ENCODE data around the gene IL20. TPM values are rescaled to one million over a fixed set of nuclear protein-coding genes. Genes with fewer than 3 reads are reported as not detected.

The IL20 gene
- total RNA-seq, 1 experiment from 2014 or later, result not detected

GRCh38 chr1:206905295-206906164 is 40.1 kb downstream of the IL20 start:
- CTCF ChIA-PET, result interaction anchor here (0.9 kb wide), 1 partner anchor 96 kb away, joined by 4 read pairs; no protein-coding TSS in a partner anchor
- H3K36me3 Mint-ChIP-seq (ENCODE audit: insufficient read depth, unreplicated experiment), result no peaks in the 10 kb centered on the region

GRCh38 chr1:206907304-206907991 is 42.0 kb downstream of the IL20 start:
- Mint-ChIP-seq H3K36me3 (ENCODE audit: insufficient read depth, unreplicated experiment) (no peaks in the 10 kb centered on the region), H3K4me3 (ENCODE audit: unreplicated experiment) (no peak overlapping the region), H3K27me3 (ENCODE audit: insufficient read depth, unreplicated experiment) (peaks cover 25% of the 10 kb centered on the region), H3K27ac (ENCODE audit: unreplicated experiment) (no peak overlapping the region), H3K4me1 (ENCODE audit: low read depth, unreplicated experiment) (peaks cover 12% of the 10 kb centered on the region), H3K9me3 (ENCODE audit: unreplicated experiment) (no peaks in the 10 kb centered on the region)
- ChIA-PET CTCF (no interaction called here), POLR2A (no interaction called here)
- peaks cover 2% of the 10 kb centered on the region for H3K27me3 ChIP-seq (replicated peaks; ENCODE audit: control insufficient read depth, insufficient read depth, low read length)
- BruUV-seq (replicated peaks), result no TSS peak
- peak in 1 of 2 experiments; percentile 49 for DNase-seq
- intact Hi-C loops (cut with micrococcal nuclease; ENCODE audit: unreplicated experiment), result no loop called here
- 0 out of 2 replicates have a peak, but pooled peaks cover 3% of the 10 kb centered on the region for H3K4me1 ChIP-seq
- H3K9me3 ChIP-seq, result no peaks in the 10 kb centered on the region
- peak in 1 of 2 experiments; percentile 34 for TF ChIP-seq CTCF (IDR thresholded peaks at IDR 0.05; ENCODE audit: insufficient read depth in 1 of 2, low read depth in 1 of 2, low read length in 1 of 2, severe bottlenecking in 1 of 2, unreplicated experiment in 1 of 2)
- no peak overlapping the region for H3K4me3 ChIP-seq (ENCODE audit: low read depth, low read length)
- H3K36me3 ChIP-seq (ENCODE audit: control insufficient read depth, insufficient read depth, low read length), result no peaks in the 10 kb centered on the region

More at GRCh38 chr1:206905295-206906164, 40.1 kb downstream of the IL20 start:
- POLR2A ChIA-PET, result no interaction called here
- H3K4me1 ChIP-seq, result 0 out of 2 replicates have a peak, but pooled peaks cover 3% of the 10 kb centered on the region
- Mint-ChIP-seq H3K4me1 (ENCODE audit: low read depth, unreplicated experiment) (peaks cover 12% of the 10 kb centered on the region), H3K27me3 (ENCODE audit: insufficient read depth, unreplicated experiment) (peaks cover 25% of the 10 kb centered on the region), H3K9me3 (ENCODE audit: unreplicated experiment) (no peaks in the 10 kb centered on the region), H3K4me3 (ENCODE audit: unreplicated experiment) (no peak overlapping the region), H3K27ac (ENCODE audit: unreplicated experiment) (no peak overlapping the region)
- H3K27me3 ChIP-seq (replicated peaks; ENCODE audit: control insufficient read depth, insufficient read depth, low read length), result peaks cover 2% of the 10 kb centered on the region
- intact Hi-C loops (cut with micrococcal nuclease; ENCODE audit: unreplicated experiment), result no loop called here
- TF ChIP-seq CTCF (IDR thresholded peaks at IDR 0.05; ENCODE audit: insufficient read depth in 1 of 2, low read depth in 1 of 2, low read length in 1 of 2, severe bottlenecking in 1 of 2, unreplicated experiment in 1 of 2), result no peak
- H3K4me3 ChIP-seq (ENCODE audit: low read depth, low read length), result no peak overlapping the region
- no TSS peak for BruUV-seq (replicated peaks)
- H3K9me3 ChIP-seq, result no peaks in the 10 kb centered on the region
- DNase-seq, result no peak
- H3K36me3 ChIP-seq (ENCODE audit: control insufficient read depth, insufficient read depth, low read length), result no peaks in the 10 kb centered on the region

- no peak for TF ChIP-seq CTCF (IDR thresholded peaks at IDR 0.05; ENCODE audit: insufficient read depth in 1 of 2, low read depth in 1 of 2, low read length in 1 of 2, severe bottlenecking in 1 of 2, unreplicated experiment in 1 of 2)
- no peak overlapping the region for H3K4me3 ChIP-seq (ENCODE audit: low read depth, low read length)
- H3K4me1 Mint-ChIP-seq (ENCODE audit: low read depth, unreplicated experiment), result peaks cover 12% of the 10 kb centered on the region
- no peak for DNase-seq
- CTCF ChIA-PET, result no interaction called here
- intact Hi-C loops (cut with micrococcal nuclease; ENCODE audit: unreplicated experiment), result no loop called here
- POLR2A ChIA-PET, result no interaction called here
- H3K9me3 Mint-ChIP-seq (ENCODE audit: unreplicated experiment), result no peaks in the 10 kb centered on the region
- H3K27me3 Mint-ChIP-seq (ENCODE audit: insufficient read depth, unreplicated experiment), result peaks cover 28% of the 10 kb centered on the region
- H3K27ac Mint-ChIP-seq (ENCODE audit: unreplicated experiment), result no peak overlapping the region
- peak overlapping the region; percentile 39 for H3K4me3 Mint-ChIP-seq (ENCODE audit: unreplicated experiment)
- no peaks in the 10 kb centered on the region for H3K9me3 ChIP-seq
- peaks cover 2% of the 10 kb centered on the region for H3K27me3 ChIP-seq (replicated peaks; ENCODE audit: control insufficient read depth, insufficient read depth, low read length)
- no peaks in the 10 kb centered on the region for H3K36me3 Mint-ChIP-seq (ENCODE audit: insufficient read depth, unreplicated experiment)
- BruUV-seq (replicated peaks), result no TSS peak
- 0 out of 2 replicates have a peak, but pooled peaks cover 3% of the 10 kb centered on the region for H3K4me1 ChIP-seq
- no peaks in the 10 kb centered on the region for H3K36me3 ChIP-seq (ENCODE audit: control insufficient read depth, insufficient read depth, low read length)
Observed at GRCh38 chr1:206908038-206908437, 42.6 kb downstream of the IL20 start.

Data from Caco-2 (cell line).